HG02981 (cell line): ENCODE results near the gene CFLAR.

ENCODE experiments used
- ATAC-seq: cut with Tn5 transposase; IDR thresholded peaks from one replicate; pipeline ENCODE4 v1.9.1; 2021; ENCODE audit warnings: mild to moderate bottlenecking, moderate library complexity; ENCODE audit not compliant: unreplicated experiment

CFLAR gene

DNA sequence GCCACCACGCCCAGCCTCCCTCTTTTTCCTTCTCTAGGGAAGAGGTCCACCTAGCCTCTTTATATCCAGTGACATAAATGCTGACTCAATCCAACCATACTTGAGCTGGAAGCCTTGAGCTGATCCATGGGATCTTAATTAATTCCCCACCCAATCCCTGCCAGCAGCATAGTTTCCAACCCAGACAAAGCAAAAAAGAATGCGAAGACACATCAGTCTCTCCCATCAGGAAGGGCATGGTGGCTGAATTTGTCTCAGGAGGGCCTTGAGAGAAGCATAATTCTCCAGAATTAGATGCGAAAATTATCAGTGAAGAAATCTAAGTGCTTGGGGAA is 89.5 kb downstream of the CFLAR start:
- no peak for ATAC-seq

DNA sequence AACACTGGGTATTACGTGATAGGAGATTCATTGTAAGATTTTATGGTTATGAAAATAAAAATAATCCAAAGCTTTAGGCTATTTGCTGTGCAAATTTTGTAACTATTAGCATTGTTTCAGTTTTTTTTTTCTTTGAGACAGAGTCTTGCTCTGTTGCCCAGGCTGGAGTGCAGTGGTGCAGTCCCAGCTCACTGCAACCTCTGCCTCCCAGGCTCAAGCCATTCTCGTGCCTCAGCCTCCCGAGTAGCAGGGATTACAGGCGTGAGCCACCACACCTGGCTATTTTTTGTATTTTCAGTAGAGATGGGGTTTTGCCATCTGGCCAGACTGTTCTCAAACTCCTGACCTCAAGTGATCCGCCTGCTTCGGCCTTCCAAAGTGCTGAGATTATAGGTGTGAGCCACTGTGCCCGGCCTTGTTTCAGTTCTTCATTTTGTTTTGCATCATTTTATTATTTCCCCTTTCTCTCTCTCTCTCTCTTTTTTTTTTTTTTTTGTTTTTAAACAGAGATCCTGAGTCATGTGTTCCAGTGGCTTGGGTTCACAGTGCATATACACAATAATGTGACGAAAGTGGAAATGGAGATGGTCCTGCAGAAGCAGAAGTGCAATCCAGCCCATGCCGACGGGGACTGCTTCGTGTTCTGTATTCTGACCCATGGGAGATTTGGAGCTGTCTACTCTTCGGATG is 92.7 kb downstream of the CFLAR start:
- peak; percentile 77 for ATAC-seq

DNA sequence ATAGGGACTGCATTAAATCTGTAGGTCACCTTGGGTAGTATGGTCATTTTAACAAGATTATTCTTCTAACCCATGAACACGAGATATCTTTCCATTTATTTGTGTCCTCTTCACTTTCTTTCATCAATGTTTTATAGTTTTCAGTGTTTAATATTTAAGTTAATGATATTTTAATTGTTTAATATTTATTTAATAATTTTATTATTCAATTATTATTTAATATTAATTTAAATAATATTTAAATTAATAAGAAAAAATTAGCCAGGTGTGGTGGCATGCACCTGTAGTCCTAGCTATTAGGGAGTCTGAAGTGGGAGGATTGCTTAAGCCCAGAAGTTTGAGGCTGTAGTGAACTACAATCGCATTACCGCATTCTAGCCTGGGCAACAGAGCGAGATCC is 100.0 kb downstream of the CFLAR start:
- ATAC-seq: no peak

DNA sequence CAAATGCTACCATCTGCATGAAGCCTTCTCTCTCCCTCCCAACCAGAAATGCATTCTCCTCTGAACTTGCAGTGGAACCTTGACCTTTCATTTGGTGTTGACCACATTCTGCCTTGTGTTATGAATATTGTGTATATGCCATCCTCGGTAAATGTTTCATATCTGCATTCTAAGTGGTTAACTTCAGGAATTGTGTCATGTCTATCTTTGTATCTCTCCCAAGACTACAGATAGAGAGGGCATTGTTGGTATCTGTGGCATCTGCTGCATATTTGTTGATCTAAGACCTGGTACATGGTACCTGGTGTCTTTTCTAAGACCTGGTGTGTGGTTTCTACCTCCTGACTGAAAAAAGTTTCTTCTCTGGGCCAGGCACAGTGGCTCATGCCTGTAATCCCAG is 101.0 kb downstream of the CFLAR start:
- ATAC-seq: no peak

DNA sequence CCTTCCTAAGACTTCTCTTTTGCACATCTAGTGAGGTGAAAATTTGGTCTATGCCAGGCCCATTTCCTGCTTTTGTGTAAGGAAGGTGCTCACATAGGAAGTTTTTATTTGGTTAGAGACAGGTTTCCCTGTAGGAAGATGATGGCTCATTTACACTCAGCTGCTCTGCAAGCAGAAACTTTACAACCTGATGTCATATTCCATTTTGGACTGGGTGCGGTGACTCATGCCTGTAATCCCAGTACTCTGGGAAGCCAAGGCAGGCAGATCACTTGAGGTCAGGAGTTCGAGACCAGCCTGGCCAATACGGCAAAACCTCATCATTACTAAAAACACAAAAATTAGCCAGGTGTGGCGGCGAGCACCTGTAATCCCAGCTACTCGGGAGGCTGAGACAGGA is 102.8 kb downstream of the CFLAR start:
- ATAC-seq: no peak

DNA sequence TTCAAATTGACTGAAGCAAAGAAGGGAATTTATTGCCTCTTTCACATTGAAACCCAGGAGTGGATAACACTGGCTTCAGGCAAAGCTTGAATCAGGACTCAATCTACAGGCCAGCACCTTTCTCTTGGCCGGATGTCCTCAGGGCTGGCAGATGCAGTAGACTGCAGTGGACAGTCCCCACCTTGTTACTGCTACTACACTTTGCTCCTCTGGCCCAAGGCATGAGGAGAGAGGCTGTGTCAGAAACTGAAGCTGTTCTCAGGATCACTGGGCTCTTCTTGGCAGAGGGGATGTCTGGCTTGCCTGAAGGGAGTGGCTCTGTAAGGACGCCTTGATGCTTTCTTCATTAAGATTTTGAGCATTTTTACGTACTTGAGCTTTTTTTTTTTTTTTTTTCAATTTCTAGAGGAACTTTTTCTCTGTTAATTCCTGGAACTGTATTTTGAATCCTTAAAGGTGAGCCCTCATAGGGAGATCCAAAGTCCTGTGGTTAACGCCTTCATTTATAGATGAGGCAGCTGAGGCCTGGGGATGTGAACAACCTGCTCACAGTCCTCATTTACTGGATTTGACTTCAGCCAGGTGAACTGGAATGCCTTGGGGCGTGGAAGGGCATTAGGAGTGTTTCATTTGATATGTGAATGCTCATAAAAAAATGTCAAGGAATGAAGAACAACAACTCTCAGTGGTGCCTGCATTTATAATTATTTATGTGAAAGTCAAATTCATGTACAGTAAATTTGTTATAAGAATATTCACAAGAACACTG is 103.5 kb downstream of the CFLAR start:
- no peak for ATAC-seq

DNA sequence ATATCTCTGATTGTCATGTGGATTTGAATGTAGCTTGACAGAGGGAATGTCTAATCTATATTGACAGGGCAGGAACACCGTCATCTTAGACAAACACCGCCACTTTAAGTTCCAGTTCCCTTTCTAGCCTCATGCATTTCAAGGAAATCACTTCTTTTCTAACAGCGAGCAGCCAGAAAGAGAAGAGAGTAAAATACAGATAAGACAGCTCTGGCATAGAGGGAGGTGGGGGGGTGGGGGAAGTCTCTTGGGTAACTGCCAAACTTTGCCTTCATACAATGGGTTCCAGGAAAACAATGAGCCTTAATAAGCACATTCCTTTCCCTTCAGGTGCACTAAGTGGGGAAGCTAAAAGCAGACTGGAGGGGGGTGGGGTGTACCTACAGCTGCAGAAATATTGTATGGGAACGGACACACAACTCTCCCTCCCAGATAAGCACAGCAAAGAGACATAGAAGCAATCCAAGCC is 104.2 kb downstream of the CFLAR start:
- no peak for ATAC-seq

DNA sequence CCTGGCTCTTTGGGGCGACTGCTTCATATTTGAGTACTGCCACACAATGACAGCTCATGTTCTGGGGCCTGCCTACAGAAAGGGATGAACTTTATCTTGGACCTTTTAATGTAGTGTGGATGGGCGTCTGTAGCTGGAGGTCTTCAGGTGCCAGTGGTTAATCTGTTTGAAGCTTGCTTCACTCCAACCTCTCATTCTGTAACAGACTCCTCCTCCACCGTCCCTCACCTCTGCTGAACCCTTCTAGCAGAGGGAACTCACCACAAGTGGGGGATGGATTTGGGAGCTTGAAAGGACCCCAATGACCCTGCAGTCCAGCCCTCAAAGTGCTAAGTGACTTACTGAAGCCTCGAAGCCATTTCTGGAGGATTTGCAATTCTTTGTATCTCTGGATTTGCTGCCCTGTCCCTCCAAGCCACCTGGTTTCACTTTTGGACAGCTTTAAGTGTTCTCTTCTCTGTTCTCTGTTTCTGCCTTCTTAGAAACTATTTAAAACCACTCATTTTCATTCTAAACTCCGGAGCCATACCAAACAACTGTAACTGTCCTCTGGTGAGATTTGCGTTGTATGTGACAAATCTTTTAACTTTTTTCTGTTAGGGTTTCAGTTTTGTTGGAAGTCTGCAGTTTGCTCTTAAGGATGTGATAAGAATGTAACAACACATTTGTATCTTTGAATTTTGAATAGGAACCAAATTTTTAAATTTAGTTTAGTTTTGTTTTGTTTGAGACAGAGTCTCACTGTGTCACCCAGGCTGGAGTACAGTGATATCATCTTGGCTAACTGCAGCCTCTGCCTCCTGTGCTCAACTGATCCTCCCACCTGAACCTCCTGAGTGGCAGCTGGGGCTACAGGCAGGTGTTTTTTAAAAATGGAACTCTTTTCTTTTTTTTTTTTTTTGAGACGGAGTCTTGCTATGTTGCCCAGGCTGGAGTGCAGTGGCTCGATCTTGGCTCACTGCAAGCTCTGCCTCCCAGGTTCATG is 107.4 kb downstream of the CFLAR start:
- peak; percentile 94 for ATAC-seq
